ENCODE results near the gene RAI14. TPM values are rescaled to one million over a fixed set of nuclear protein-coding genes. Genes with fewer than 3 reads are reported as not detected.
"Not testable (repeated sequence)": the region's sequence is repeated elsewhere in the genome, so short reads cannot be mapped to it uniquely, and the experiment has no call there.

Gene RAI14
- total and polyA plus RNA-seq, 4 donors = 19.4 to 214 (median 73.1) TPM

DNA sequence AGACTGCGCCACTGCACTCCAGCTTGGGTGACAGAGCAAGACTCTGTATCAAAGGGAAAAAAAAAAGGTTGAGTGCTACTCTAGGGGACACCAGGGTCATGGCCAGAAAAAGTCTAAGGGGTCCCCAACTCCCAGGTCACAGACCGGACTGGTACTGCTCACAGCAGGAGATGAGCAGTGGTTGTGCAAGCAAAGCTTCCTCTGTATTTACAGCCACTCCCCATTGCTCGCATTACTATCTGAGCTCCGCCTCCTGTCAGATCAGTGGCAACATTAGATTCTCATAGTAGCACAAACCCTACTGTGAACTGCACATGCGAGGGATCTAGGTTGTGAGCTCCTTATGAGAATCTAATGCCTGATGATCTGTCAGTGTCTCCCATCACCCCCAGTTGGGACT is 103.1 kb downstream of the RAI14 start:
- WGBS, 2 donors = 86 to 97% methylated on average over 5 of the region's 5 CpGs
- H3K9me3 ChIP-seq (ENCODE audit: control insufficient read depth, low read length); H3K36me3 ChIP-seq (ENCODE audit: control insufficient read depth in 1 of 2, insufficient read depth in 2 of 2, low read length in 1 of 2); H3K4me3 ChIP-seq (ENCODE audit: low read length in 2 of 2); ATAC-seq (ENCODE audit: low FRiP score); H3K27ac ChIP-seq (ENCODE audit: low read depth in 1 of 2, low read length in 2 of 2); intact Hi-C loops (cut with DNase I); H3K27me3 ChIP-seq (ENCODE audit: control insufficient read depth in 1 of 2, insufficient read depth in 2 of 2, low read length in 1 of 2); DNase-seq: not testable (repeated sequence)
- peaks cover 7 to 13% of the 10 kb centered on the region in 2 donors for H3K4me1 ChIP-seq (ENCODE audit: control insufficient read depth in 1 of 2, insufficient read depth in 2 of 2, low read length in 2 of 2)

DNA sequence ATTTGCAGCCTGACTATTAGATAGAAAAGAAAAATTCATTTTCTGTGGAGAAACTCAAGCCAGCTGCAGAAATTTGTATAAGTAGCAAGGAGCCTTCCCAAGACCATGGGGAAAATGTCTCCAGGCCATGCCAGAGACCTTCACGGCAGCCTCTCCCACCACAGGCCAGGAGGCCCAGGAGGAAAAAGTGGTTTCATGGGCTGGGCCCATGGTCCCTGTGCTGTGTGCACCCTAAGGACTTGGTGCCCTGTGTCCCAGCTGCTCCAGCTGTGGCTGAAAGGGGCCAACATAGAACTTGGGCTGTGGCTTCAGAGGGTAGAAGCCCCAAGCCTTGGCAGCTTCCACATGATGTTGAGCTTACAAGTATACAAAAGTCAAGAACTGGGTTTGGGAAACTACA is 109.5 kb downstream of the RAI14 start:
- no peak for ATAC-seq (ENCODE audit: low FRiP score)
- H3K27ac ChIP-seq (ENCODE audit: low read depth in 1 of 2, low read length in 2 of 2) = no peak overlapping the region
- H3K4me1 ChIP-seq (ENCODE audit: control insufficient read depth in 1 of 2, insufficient read depth in 2 of 2, low read length in 2 of 2) = peaks cover 3 to 4% of the 10 kb centered on the region in 2 donors
- H3K4me3 ChIP-seq (ENCODE audit: low read length in 2 of 2) = no peak overlapping the region
- peaks cover 2 to 3% of the 10 kb centered on the region in 2 donors for H3K36me3 ChIP-seq (ENCODE audit: control insufficient read depth in 1 of 2, insufficient read depth in 2 of 2, low read length in 1 of 2)
- no peak for DNase-seq
- WGBS, 2 donors = 97 to 100% methylated on average over 1 of the region's 1 CpG
- H3K27me3 ChIP-seq (ENCODE audit: control insufficient read depth in 1 of 2, insufficient read depth in 2 of 2, low read length in 1 of 2) = no peaks in the 10 kb centered on the region
- H3K9me3 ChIP-seq (ENCODE audit: control insufficient read depth, low read length) = no peaks in the 10 kb centered on the region
- intact Hi-C loops (cut with DNase I) = no loop called here

DNA sequence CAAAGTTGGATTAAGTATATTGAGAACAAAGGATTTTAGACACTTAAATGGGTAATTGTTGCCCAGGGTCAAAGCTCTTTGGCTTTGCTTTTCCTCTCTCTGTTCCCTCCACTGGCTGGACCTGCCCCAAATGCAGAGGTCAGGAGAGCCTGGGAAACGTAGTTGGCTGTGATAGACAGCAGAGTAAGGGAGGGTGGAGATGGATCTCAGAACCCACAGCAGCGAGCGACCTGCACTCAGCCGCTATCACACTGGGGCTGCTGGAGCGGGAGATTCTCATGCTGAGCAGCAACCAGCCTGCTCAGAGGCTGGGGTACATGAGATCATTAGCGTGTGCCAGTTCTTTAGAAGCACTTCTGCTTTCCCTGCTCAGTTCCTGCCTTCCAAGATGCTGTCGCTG is 111.1 kb downstream of the RAI14 start:
- DNase-seq (no peak), ATAC-seq (ENCODE audit: low FRiP score) (no peak)
- Histone ChIP-seq H3K4me3 (ENCODE audit: low read length in 2 of 2) (no peak overlapping the region), H3K27ac (ENCODE audit: low read depth in 1 of 2, low read length in 2 of 2) (no peak overlapping the region), H3K9me3 (ENCODE audit: control insufficient read depth, low read length) (no peaks in the 10 kb centered on the region), H3K36me3 (ENCODE audit: control insufficient read depth in 1 of 2, insufficient read depth in 2 of 2, low read length in 1 of 2) (peaks cover 2 to 3% of the 10 kb centered on the region in 2 donors), H3K27me3 (ENCODE audit: control insufficient read depth in 1 of 2, insufficient read depth in 2 of 2, low read length in 1 of 2) (no peaks in the 10 kb centered on the region), H3K4me1 (ENCODE audit: control insufficient read depth in 1 of 2, insufficient read depth in 2 of 2, low read length in 2 of 2) (peaks cover under 1 to 6% of the 10 kb centered on the region in 2 donors)
- intact Hi-C loops (cut with DNase I) = no loop called here
- 82 to 87% methylated on average over 7 of the region's 7 CpGs for WGBS, 2 donors

DNA sequence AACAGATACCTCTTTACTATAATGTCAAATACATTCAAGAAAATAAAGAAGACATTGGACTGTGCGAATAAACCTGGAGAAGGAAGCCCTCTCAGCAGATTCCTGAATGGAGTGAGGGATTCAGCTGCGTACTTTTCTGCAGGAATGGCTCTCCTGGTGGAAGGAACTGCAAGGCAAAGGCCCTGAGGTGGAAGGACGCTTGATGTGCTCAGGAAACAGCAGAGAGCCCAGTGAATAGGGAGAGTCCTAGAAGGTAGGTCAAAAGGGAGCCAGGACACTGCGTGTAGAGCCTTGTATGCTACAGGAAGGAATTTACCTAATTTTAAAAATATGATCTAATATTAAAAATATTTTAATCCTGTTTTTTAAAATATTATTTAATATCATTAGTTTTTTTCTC is 114.4 kb downstream of the RAI14 start:
- WGBS, 2 donors = 80 to 84% methylated on average over 4 of the region's 4 CpGs

DNA sequence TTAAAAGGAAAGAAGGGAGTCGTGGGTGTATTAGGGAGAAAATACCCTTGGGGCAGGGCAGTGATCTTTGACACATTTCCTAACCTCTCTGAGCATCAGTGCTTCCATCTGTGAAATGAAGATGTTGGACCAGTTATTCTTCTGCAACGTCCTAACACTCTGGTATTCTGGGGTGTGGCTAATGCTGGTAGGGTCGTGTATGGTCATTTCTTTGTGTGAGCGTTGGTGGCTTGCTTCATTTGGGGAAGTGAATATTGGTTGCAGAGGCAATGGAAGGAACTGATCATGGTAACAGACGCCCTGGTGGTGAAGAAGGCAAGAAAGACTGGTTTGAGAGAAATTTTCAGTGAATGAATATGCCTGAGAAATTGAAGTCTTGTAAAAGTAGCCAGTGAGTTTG is 114.9 kb downstream of the RAI14 start:
- Histone ChIP-seq H3K4me3 (ENCODE audit: low read length in 2 of 2) (no peak overlapping the region), H3K4me1 (ENCODE audit: control insufficient read depth in 1 of 2, insufficient read depth in 2 of 2, low read length in 2 of 2) (peaks cover 0 to 2% of the 10 kb centered on the region in 2 donors), H3K36me3 (ENCODE audit: control insufficient read depth in 1 of 2, insufficient read depth in 2 of 2, low read length in 1 of 2) (no peaks in the 10 kb centered on the region), H3K27ac (ENCODE audit: low read depth in 1 of 2, low read length in 2 of 2) (peak overlapping the region in 1 of 2 donors; percentile 4), H3K27me3 (ENCODE audit: control insufficient read depth in 1 of 2, insufficient read depth in 2 of 2, low read length in 1 of 2) (no peaks in the 10 kb centered on the region), H3K9me3 (ENCODE audit: control insufficient read depth, low read length) (no peaks in the 10 kb centered on the region)
- intact Hi-C loops (cut with DNase I) = no loop called here
- WGBS, 2 donors = 44 to 48% methylated on average over 5 of the region's 5 CpGs
- ATAC-seq (ENCODE audit: low FRiP score) (no peak), DNase-seq (no peak)

More for the DNA sequence above, 114.4 kb downstream of the RAI14 start:
- Histone ChIP-seq H3K27me3 (ENCODE audit: control insufficient read depth in 1 of 2, insufficient read depth in 2 of 2, low read length in 1 of 2) (no peaks in the 10 kb centered on the region), H3K9me3 (ENCODE audit: control insufficient read depth, low read length) (no peaks in the 10 kb centered on the region), H3K4me1 (ENCODE audit: control insufficient read depth in 1 of 2, insufficient read depth in 2 of 2, low read length in 2 of 2) (peaks cover 0 to 2% of the 10 kb centered on the region in 2 donors), H3K27ac (ENCODE audit: low read depth in 1 of 2, low read length in 2 of 2) (no peak overlapping the region), H3K4me3 (ENCODE audit: low read length in 2 of 2) (no peak overlapping the region), H3K36me3 (ENCODE audit: control insufficient read depth in 1 of 2, insufficient read depth in 2 of 2, low read length in 1 of 2) (peaks cover 0 to 3% of the 10 kb centered on the region in 2 donors)
- DNase-seq = no peak
- intact Hi-C loops (cut with DNase I) = no loop called here
- ATAC-seq (ENCODE audit: low FRiP score) = no peak

DNA sequence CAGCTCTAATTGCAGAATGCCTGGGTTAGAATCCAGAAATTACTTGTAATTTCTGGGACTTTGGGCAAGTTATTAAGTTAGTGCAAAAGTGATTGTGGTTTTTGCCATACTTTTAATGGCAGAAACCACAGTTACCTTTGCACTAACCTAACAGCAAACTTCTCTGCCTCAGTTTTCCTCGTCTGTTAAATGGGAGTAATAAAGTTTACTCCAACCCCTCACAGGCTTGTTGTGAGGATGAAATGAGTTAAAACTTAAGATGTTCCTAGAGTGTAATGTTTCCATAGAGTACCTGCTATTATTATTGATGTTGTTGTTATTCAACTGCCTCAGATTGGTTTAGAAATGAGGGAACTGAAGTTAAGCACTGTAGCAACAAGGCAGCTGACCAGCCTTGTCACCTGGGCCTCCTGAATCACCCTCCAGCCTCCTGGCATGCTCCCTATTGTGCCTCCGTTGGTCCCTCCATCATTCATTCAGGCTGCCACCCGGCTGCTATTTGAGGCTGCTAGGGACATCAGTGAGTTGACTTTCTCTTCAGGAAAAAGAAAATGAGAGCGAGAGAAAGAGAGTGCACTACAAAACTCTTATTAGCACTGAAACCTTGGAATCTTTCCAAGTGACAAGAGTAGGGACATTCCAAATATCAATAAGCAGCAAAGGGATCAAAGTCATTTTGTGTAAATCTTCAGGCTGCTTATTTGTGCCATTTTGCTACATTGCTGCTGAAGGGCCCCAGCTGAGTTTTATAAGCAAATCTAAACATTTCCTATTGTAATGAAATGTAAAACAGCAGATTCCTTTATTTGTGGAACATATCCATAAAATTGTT is 116.4 kb downstream of the RAI14 start:
- Histone ChIP-seq H3K27ac (ENCODE audit: low read depth in 1 of 2, low read length in 2 of 2) (no peak overlapping the region), H3K27me3 (ENCODE audit: control insufficient read depth in 1 of 2, insufficient read depth in 2 of 2, low read length in 1 of 2) (no peaks in the 10 kb centered on the region), H3K4me3 (ENCODE audit: low read length in 2 of 2) (no peak overlapping the region), H3K36me3 (ENCODE audit: control insufficient read depth in 1 of 2, insufficient read depth in 2 of 2, low read length in 1 of 2) (no peaks in the 10 kb centered on the region), H3K9me3 (ENCODE audit: control insufficient read depth, low read length) (no peaks in the 10 kb centered on the region), H3K4me1 (ENCODE audit: control insufficient read depth in 1 of 2, insufficient read depth in 2 of 2, low read length in 2 of 2) (peaks cover 0 to 2% of the 10 kb centered on the region in 2 donors)
- intact Hi-C loops (cut with DNase I) = no loop called here
- 80 to 81% methylated on average over 4 of the region's 4 CpGs for WGBS, 2 donors
- DNase-seq = no peak
- ATAC-seq (ENCODE audit: low FRiP score) = no peak

DNA sequence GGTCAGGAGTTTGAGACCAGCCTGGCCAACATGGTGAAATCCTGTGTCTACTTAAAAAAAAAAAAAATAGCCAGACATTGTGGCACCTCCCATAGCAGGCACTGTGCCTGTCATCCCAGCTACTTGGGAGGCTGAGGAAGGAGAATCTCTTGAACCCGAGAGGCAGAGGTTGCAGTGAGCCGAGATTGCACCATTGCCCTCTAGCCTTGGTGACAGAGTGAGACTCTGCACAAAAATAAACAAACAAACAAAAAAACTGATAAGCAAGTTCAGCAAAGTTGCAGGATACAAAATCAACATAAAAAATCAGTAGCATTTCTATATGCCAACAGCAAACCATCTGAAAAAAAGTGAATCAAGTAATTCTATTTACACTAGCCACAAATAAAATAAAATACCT is 118.0 kb downstream of the RAI14 start:
- no peaks in the 10 kb centered on the region for H3K9me3 ChIP-seq (ENCODE audit: control insufficient read depth, low read length)
- no peaks in the 10 kb centered on the region for H3K27me3 ChIP-seq (ENCODE audit: control insufficient read depth in 1 of 2, insufficient read depth in 2 of 2, low read length in 1 of 2)
- ATAC-seq (ENCODE audit: low FRiP score) (no peak), DNase-seq (no peak)
- intact Hi-C loops (cut with DNase I) = no loop called here
- peaks cover 0 to 2% of the 10 kb centered on the region in 2 donors for H3K4me1 ChIP-seq (ENCODE audit: control insufficient read depth in 1 of 2, insufficient read depth in 2 of 2, low read length in 2 of 2)
- H3K27ac ChIP-seq (ENCODE audit: low read depth in 1 of 2, low read length in 2 of 2) = no peak overlapping the region
- H3K4me3 ChIP-seq (ENCODE audit: low read length in 2 of 2) = no peak overlapping the region
- no peaks in the 10 kb centered on the region for H3K36me3 ChIP-seq (ENCODE audit: control insufficient read depth in 1 of 2, insufficient read depth in 2 of 2, low read length in 1 of 2)
- 96 to 98% methylated on average over 2 of the region's 2 CpGs for WGBS, 2 donors

DNA sequence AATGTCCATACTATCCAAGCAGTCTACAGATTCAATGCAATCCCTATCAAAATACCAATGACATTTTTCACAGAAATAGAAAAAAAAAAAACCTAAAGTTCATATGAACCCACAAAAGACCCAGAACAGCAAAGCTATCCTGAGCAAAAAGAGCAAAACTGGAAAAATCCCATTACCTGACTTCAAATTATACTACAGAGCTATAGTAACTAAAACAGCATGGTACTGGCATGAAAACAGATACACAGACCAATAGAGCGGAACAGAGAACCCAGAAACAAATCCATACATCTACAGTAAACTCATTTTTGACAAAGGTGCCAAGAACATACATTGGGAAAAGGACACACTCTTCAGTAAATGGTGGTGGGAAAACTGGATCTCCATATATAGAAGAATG is 118.5 kb downstream of the RAI14 start:
- WGBS, 2 donors = 98 to 100% methylated on average over 1 of the region's 1 CpG
- H3K27ac ChIP-seq (ENCODE audit: low read depth in 1 of 2, low read length in 2 of 2); ATAC-seq (ENCODE audit: low FRiP score); intact Hi-C loops (cut with DNase I); H3K4me1 ChIP-seq (ENCODE audit: control insufficient read depth in 1 of 2, insufficient read depth in 2 of 2, low read length in 2 of 2); H3K4me3 ChIP-seq (ENCODE audit: low read length in 2 of 2); H3K9me3 ChIP-seq (ENCODE audit: control insufficient read depth, low read length); H3K36me3 ChIP-seq (ENCODE audit: control insufficient read depth in 1 of 2, insufficient read depth in 2 of 2, low read length in 1 of 2); DNase-seq; H3K27me3 ChIP-seq (ENCODE audit: control insufficient read depth in 1 of 2, insufficient read depth in 2 of 2, low read length in 1 of 2): not testable (repeated sequence)

DNA sequence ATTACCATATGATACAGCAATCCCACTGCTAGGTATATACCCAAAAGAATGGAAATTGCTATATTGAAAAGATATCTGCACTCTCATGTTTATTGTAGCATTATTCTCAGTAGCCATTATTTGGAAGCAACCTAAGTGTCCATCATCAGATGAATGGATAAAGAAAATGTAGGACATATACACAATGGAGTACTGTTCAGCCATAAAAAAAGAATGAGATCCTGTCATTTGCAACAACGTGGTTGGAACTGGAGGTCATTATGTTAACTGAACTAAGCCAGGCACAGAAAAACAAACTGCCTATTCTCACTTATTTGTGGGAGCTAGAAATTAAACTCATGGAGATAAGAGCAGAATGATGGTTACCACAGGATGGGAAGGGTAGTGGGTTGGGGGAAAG is 119.8 kb downstream of the RAI14 start:
- WGBS, 2 donors = 61 to 74% methylated on average over 1 of the region's 1 CpG
- Histone ChIP-seq H3K4me1 (ENCODE audit: control insufficient read depth in 1 of 2, insufficient read depth in 2 of 2, low read length in 2 of 2) (peaks cover 0 to 2% of the 10 kb centered on the region in 2 donors), H3K9me3 (ENCODE audit: control insufficient read depth, low read length) (no peaks in the 10 kb centered on the region), H3K27me3 (ENCODE audit: control insufficient read depth in 1 of 2, insufficient read depth in 2 of 2, low read length in 1 of 2) (no peaks in the 10 kb centered on the region), H3K36me3 (ENCODE audit: control insufficient read depth in 1 of 2, insufficient read depth in 2 of 2, low read length in 1 of 2) (no peaks in the 10 kb centered on the region), H3K4me3 (ENCODE audit: low read length in 2 of 2) (no peak overlapping the region), H3K27ac (ENCODE audit: low read depth in 1 of 2, low read length in 2 of 2) (no peak overlapping the region)
- DNase-seq (no peak), ATAC-seq (ENCODE audit: low FRiP score) (no peak)
- intact Hi-C loops (cut with DNase I) = no loop called here
